SK-N-DZ (cell line): ENCODE data around the gene SPATC1L.

Source experiments
- DNase-seq: peaks from one replicate; pipeline ENCODE4 v3.0.0-alpha.2; 2015; ENCODE audit warnings: low spot score

Gene SPATC1L

DNA sequence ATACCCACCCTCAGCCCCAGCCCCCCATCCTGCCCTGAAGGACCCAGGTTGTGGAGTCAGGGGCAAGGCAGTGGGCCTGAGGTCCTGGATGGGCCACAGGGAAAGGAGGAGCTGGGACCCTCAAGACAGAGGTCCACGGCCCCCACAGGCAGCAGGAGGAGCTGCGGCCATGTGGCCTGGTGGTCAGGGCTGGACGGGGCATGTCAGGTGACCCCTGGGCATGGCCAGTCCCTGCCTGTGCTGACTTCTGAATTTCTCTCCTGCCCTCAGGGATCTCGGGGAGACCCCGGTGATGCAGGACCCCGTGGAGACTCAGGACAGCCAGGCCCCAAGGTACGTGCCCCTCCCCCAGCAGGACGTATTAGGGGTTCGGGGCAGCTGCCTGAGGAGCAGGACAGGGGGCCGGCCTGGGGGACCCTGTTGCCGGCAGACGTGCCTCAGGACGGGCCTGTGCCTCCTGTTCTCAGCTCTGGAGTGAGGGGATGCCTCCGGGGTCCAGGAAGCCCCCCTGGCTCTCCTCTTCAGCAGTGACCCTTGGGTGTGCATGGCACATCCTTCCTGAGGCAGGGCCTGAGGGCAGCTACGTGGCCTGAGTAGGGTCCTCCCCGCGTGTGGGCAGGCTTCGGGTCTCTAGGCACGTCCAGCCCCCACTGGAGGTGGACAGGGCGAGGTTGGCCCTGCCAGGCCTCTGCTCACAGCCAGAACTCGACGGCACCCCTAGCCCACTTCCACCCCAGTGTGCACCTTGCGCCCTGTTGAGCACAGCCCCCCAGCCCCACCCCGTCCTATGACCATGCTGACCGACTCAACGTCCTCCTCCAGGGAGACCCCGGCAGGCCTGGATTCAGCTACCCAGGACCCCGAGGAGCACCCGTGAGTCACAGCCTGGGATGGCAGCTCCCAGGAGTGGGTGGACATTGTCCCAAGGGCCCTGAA lies 62.7 kb downstream of the SPATC1L start:
- no peak for DNase-seq

DNA sequence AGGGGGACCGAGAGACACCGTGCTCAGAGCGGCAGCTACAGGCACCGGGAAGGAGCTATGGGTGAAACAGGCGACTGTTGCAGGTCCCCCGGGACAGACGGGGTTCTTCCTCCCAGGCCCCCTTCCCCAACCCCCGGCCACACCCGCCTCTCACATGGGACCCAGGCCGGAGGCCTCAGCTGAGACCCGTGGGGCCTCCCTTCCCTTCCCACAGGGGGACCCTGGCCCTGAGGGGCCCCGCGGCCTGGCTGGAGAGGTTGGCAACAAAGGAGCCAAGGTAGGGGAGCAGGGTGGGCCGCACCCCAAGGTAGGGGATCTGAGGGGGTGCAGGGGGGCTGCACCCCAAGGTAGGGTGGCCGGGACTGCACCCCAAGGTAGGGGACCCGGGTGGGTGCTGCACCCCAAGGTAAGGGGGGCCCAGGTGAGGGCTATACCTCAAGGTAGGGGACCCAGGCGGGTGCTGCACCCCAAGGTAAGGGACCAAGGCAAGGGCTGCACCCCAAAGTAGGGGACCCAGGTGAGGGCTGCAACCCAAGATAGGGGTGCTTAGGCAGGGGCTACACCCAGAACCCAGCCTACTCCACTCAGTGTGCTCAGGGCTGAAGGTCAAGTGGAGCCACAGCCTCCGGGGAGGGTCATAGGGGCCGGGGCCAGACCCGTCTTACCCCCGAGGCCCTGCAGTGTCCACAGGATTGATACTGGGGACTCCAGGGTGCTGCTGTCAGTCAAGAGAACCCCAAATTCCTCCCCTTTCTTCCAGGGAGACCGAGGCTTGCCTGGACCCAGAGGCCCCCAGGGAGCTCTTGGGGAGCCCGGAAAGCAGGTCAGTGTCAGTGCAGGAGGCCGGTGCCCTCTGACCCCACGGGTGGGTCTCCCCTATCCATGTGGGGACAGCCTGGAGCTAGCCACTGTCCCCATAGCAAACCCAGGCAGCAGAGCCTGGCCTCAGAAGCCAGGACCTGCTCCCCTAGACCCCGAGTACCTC lies 63.7 kb downstream of the SPATC1L start:
- no peak for DNase-seq

DNA sequence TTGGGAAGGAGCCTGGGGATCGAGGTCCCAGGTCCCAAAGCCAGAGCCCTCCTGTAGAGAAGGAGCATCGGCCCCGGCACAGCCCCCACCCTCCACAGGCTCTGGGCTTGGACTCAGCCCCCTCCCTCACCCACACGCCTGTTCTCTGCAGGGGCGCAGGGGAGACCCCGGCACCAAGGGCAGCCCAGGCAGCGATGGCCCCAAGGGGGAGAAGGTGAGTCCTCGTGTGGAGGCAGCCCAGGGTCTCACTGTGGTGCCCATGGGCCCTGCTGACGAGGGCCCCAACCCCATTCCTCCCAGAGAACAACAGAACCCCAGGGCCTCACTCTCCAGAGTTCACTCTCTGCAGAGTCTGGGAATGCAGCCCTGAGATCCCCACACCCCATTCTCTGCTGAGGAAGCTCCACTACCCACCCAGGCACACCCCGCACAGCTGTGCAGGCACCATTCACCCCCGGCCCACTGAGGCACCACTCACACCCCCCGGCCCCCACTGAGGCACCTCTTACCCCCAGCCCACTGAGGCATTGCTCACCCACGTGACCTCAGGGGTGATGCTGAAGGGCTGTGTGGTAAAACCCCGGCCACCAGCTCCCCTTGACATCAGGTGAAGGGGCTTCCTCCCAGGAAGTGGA lies 64.5 kb downstream of the SPATC1L start:
- DNase-seq: no peak

DNA sequence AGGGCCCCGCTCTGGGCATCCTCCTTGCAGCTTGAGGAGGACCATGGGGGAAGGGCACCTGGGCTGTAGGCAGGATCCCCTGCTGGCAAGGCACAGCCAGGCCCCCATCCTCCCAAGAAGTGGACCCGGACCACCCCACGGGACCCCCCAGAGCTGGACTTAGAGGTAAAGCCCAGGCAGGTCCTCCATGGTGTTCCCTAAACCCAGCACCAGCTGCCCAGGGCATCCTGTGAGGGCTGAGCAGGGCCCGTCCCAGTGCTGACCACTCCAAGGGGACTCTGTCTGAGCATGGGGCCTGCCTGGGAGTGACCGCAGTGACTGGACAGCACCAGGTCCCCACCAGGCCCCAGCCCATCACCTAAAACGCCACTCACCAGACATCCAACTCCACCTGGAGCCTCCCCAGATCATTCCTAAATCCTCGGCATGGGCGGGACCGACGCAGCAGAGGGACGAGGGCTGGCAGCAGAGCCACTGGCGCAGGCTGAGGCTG lies 65.1 kb downstream of the SPATC1L start:
- DNase-seq: no peak

DNA sequence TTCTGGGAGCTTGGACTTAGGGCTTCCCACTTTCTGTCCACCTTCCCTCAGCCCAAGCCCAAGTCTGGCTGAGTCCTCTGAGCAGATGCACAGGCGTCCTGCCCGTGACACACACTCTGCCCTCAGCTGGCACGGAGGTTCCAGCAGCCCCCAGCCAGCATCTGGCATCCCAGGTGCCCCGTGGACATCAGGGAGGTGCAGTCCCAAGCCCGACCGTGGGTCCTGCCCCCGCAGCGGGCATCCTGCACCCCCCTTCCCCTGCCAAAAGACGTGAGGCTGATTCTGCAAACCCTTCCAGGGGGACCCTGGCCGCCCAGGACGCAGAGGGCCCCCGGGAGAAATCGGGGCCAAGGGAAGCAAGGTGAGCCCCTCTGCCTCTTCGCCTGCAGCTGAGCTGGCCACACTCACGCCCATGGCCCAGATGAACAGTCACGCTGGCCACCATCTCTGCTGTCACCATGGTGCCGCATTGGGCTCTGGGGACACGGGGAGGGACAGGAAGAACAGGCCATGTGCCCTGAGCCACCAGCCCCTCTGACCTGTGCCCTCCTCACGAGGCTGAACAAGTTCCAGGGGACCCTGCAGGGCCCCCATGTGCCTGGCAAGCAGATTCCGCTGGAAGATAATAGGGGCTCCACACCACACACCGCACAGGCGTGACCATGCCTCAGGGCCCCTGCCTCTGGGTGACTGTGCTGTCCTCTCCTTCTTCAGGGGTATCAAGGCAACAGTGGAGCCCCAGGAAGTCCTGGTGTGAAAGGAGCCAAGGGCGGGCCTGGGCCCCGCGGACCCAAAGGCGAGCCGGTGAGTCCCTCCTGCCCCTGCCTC lies 65.7 kb downstream of the SPATC1L start:
- DNase-seq: no peak

DNA sequence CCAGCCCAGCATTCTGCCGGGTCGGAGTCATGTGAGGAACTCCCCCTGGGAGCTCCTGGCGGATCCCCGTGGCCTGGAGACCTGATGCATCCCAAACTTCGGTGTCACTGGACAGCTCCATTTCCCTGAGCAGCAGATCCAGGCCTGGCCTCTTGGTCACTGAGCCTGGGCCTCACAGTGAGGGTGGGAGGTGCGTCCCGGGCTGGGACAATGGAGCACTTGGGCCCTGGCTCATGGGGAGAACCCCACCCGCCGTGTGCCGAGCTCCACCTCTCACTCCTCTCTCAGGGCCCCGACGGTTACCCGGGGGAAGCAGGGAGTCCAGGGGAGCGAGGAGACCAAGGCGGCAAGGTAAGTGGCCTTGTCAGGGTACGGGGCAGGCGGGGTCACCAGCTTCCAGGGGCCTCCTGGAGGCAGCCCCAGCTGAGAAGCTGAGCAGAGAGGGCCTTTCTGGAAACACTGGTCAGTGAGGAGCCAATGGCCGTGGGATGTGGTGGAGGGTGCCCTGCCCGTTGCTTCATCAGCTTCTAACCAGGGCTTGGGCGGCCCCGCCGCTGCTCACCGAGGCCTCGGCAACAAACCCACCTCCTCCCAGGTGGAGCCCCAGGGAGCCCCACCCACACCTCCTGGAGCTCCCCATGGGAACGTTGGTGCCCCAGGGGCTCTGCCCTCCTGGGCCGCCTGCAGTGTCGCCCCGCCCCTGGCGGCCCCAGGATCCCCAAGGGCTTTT lies 66.5 kb downstream of the SPATC1L start:
- no peak for DNase-seq

DNA sequence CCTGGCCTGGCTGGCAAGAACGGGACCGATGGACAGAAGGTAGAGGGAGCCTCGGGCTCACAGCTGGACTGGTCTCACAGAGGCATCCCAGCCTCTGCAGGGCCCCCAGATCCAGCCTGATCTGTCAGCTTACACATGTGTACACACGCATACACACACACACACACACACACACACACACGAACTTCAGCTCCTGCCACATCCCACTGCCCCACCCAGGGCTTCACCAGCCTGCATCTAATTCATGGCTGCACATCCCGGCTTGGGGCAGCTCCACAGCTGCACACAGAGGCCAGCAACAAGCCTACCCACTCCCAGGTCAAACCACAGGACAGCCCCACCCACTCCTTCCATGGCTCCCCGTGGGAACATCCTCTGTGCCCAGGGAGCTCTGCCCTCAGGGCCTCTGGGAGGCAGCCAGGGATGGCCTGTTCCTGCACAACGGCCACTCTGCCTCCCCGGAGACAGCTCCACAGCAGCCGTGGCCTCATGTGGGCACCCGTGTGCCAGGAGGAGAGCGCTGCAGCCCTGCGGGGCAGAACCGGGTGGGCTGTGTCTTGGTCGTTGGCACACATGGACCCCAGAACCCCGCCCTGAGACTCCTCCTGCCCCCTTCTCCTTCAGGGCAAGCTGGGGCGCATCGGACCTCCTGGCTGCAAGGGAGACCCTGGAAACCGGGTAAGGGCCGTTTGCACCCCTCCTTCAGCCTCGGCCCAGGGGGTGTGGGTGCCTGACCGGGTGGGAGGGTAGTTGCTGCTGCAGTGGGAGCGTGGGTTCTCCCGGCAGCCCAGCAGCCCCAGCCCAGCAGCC lies 67.3 kb downstream of the SPATC1L start:
- DNase-seq: no peak

DNA sequence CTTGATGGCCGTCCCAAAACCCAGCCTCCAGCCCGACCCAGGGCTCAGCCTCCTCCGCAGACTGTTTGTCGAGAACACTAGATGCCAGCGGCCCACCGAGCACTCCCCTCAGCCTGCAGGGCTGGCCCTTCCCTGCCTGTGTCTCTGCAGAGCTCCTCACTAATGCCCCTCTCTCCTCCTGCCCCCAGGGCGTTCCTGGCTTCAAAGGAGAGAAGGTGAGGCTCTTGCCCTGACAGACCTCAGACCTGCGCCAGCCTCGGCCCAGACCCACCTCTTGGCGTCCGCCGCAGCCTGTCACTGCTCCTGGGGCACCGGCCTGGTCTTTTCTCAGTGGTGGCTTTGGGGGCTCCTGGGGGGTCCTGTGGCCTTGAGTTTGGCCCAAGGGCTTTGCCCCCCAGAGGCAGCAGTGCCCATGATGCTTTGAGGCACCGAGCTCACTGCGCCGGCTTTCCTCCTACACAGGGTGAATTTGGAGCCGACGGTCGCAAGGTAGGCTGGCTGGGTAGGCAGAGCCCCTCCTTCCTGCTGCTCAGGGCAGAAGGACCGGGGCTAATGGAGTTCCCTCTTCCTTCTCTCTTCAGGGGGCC lies 68.0 kb downstream of the SPATC1L start:
- no peak for DNase-seq

DNA sequence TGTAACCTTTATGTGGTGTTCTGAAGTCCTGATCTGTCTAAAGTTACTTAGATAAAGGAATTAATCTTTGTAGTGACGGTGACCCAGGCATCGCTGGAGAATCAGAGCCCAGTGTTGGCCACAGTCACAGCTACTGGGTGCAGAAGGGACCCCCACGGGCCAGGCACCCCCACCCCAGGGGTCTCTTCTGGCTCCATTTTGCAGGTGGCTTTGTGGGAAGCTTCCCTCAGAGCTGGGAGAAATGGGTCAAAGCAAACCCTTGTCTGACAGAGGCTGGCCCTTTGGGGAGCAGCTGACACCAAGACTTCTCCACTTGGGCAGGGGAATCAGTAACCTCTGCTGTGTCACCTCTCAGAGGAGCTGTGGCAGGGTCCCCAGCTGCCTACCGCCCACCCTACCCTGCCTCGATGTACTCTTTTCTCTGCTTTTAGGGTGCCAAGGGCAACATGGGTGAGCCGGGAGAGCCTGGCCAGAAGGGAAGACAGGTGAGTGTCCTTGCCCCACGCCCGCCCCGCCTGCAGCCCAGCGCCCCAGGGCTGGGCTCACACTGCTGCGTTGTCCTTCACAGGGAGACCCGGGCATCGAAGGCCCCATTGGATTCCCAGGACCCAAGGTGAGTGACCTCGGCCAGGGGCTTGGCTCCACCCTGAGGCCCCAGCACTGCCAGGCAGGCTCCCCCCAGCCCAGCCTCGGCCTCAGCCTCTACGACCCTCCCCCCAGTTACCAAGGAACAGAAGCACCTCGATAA lies 68.6 kb downstream of the SPATC1L start:
- no peak for DNase-seq

DNA sequence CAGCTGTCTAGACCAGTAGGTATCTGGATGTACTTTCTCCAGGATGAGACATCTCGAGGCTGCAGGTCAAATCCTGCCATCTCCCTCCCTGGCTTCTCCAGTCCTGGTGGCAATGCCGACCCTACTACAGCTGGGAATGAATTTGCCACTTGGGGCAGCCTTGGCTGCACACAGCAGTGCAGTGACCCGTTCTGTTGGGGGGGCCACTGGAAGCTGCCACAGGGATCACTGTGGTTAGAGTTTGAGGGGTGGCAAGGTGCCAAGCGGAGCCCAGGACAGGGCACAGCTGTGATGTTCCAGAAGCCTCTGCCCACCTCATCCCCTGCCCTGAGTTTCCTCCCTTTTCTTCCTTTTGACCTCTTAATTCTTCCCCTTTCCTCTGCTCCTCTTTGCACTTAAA lies 69.3 kb downstream of the SPATC1L start:
- no peak for DNase-seq

DNA sequence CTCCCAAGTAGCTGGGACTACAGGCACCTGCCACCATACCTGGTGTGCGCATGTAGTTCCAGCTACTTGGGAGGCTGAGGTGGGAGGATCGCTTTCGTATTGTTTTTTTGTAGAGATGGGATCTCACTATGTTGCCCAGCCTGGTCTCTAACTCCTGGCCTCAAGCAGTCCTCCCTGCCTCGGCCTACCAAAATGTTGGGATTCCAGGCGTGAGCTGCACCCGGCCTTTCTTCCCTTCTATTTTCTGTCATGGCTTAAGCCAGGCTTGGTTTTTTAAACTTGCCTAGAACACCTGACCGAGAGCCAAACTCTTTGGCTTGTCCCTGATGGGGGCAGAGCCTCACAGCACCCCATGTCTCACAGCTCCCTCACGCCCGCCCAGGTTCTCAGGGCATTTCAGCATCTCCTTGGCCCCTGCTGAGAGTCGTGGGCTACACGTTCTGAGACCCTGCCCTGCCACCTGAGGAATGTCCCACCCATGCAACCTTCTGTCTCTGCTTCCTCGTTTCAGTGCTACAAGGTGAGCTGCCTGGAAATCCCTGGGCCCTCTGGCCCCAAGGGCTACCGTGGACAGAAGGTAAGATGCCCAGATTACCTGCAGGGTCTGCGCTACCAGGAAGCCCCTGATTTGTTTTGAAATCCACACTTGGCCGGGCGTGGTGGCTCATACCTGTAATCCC lies 70.6 kb downstream of the SPATC1L start:
- DNase-seq: no peak

DNA sequence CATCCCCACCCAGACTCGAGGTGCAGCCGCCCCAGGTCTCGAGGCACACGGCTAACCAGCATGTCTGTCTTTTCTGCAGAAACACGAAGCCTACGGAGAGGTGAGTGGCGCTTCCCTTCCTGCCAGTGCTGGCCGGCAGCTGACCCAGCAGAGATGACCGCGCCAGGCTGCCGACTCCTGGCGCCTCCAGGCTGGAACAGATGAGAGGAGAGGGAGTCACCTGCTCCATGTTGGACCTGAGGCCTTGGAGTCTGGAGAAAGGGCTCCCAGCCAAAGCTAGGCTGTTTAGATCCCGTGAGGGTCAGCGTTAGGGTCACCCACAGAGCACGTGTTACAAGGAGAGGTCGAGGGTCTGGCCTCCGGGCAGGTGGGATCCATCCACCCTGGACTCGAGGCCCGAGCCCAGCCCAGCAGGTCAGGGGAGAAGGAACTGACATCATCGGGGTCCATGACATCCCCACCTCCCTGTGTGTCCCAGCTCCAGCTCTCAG lies 71.5 kb downstream of the SPATC1L start:
- DNase-seq: no peak

DNA sequence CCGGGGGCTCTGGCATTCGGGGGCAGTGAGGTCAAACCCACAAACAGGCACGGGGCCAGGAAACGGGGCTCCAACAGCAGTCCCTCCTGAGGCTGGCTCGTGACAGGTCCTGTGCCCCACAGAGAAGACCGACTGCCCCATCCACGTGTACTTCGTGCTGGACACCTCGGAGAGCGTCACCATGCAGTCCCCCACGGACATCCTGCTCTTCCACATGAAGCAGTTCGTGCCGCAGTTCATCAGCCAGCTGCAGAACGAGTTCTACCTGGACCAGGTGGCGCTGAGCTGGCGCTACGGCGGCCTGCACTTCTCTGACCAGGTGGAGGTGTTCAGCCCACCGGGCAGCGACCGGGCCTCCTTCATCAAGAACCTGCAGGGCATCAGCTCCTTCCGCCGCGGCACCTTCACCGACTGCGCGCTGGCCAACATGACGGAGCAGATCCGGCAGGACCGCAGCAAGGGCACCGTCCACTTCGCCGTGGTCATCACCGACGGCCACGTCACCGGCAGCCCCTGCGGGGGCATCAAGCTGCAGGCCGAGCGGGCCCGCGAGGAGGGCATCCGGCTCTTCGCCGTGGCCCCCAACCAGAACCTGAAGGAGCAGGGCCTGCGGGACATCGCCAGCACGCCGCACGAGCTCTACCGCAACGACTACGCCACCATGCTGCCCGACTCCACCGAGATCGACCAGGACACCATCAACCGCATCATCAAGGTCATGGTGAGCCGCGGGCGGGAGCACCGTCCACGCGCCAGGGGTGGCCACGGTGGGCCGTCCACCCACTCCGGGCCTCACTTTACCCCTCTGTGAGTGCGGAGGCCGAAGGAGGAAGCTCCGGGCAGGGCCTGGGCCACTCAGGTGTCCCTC lies 72.2 kb downstream of the SPATC1L start:
- DNase-seq: no peak

DNA sequence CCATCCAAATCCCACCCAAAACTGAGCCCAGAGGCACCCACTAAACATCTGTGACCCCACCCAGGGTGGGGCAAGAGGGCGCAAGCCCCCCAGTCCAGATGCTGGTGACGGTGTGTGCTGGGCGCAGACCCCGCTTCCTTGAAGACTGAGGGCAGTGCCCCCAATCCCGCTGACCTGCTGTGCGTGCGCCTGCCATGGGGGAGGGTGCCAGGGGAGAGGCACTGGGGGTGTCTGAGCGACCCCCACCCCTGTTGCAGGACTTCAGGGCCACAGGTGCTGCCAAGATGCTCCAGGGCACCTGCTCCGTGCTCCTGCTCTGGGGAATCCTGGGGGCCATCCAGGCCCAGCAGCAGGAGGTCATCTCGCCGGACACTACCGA lies 73.1 kb downstream of the SPATC1L start:
- no peak for DNase-seq
